Fibroblast of lung (primary cell): Measurements from ENCODE around the gene GCC2.

Source experiments
- CTCF ChIP-seq, 2 donors: IDR thresholded peaks in 1 of 2; conservative IDR thresholded peaks in 1 of 2; 1 replicate in 1 of 2; 2 replicates in 1 of 2; pipeline ENCODE4 v1.5.1; 2011 to 2012; ENCODE audit warnings: low read length in 2 of 2, control low read depth in 1 of 2, inconsistent platforms in 1 of 2, low read depth in 1 of 2, mild to moderate bottlenecking in 1 of 2
- EZH2 ChIP-seq: IDR thresholded peaks from 2 replicates; pipeline ENCODE4 v1.5.1; 2012; ENCODE audit warnings: low read length, control low read depth, mild to moderate bottlenecking; ENCODE audit errors: missing control alignments

- TF ChIP-seq CTCF (conservative IDR thresholded peaks at IDR 0.05 in 1 of 2, IDR thresholded peaks at IDR 0.05 in 1 of 2; ENCODE audit: low read depth in 1 of 2, low read length in 2 of 2) (no peak), EZH2 (no peak)
Measured at GRCh38 chr2:108436976-108437375, 12.0 kb upstream of the GCC2 start.
